GM18867 (cell line): ENCODE data around the gene ALK.

Experiments used
- ATAC-seq: cut with Tn5 transposase; IDR thresholded peaks from one replicate; pipeline ENCODE4 v1.9.1; 2021; ENCODE audit warnings: mild to moderate bottlenecking, moderate library complexity; ENCODE audit not compliant: unreplicated experiment

ALK gene

GRCh38 chr2:29240601-29241000, 680.8 kb downstream of the ALK start:
- ATAC-seq = no peak

- no peak for ATAC-seq
These were observed 682.0 kb downstream of the ALK start for GRCh38 chr2:29239209-29239960.

- no peak for ATAC-seq
These were observed 682.9 kb downstream of the ALK start for GRCh38 chr2:29238497-29238896.

DNA sequence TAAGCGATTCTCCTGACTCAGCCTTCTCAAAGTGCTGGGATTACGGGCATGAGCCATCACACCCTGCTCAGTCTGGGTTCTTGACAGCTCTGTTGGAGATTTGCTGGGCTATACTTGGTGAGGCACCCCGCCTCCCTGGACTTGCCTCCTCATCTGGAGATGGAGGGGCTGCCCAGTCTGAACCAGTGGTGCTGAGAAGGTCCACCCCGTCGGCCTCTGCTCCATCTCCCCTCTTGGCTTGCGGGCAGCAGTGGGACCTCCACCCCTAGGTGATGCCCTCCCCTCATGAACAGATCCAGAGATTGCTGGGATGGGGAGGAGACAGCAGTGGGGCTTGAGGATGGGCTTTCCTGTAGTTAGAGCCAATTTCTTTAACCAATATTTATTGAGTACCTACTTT, 685.3 kb downstream of the ALK start:
- ATAC-seq = no peak

DNA sequence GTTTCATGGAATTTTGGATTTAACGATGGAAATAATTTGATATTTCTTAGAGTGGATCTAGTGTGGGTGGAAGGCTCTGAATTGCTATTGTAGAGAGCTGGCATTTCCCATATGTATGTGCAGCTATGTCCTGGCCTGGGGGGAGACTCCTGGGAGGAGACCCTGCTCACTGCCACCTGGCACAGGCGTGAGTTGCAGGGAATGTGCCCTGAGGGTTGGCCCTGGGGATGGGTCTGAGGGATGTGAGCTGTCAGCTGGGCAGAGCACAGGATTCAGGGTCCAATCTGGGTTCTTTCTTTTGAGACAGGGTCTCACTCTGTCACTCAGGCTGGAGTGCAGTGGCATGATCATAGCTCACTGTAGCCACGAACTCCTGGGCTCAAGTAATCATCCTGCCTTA, 686.0 kb downstream of the ALK start:
- ATAC-seq = no peak

GRCh38 chr2:29233428-29233827, 688.0 kb downstream of the ALK start:
- ATAC-seq = no peak

DNA sequence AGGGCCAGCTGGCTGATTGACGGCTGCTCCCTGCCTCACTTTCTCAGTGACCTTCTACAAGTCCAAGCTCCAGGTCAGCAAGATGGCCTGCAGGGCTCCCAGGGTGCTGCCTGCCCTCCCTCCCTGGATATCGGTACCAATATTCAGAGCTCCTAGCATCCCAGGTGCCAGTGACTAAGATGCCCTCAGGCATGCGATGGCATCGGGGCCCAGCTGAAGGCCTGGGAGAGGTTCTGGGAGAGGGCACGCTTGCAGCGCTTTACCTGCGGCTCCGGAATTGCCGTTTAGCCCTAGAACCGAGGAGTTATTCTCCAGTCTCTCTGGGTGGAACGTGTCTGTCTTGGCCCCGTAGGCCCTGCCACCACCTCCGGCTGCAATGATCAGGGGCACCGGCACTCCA, 689.3 kb downstream of the ALK start:
- ATAC-seq = no peak

- no peak for ATAC-seq
These were observed 691.7 kb downstream of the ALK start for GRCh38 chr2:29229640-29230039.

- no peak for ATAC-seq
These were observed 692.4 kb downstream of the ALK start for GRCh38 chr2:29228947-29229346.

- ATAC-seq = no peak
These were observed 693.3 kb downstream of the ALK start for GRCh38 chr2:29227935-29228675.

DNA sequence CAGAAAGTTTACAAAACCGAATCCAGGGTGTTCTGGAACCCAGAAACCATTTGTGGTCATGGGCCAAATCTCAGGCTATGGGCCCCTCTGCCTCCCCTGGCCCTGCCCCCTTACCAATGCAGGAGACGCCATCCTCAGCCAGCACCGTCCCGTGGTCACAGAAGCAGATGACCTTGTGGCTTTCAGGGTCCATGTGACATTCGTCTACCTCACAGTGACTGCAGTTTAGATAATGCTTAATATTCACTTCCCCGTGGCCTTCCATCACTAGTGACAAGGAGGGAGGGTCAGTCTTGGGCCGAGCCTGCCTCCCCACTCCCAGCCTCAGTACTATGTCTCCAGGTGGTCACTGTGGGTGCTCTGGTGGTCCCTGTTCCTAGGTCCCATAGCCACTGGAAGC, 694.6 kb downstream of the ALK start:
- no peak for ATAC-seq

GRCh38 chr2:29226375-29226774, 695.0 kb downstream of the ALK start:
- no peak for ATAC-seq

DNA sequence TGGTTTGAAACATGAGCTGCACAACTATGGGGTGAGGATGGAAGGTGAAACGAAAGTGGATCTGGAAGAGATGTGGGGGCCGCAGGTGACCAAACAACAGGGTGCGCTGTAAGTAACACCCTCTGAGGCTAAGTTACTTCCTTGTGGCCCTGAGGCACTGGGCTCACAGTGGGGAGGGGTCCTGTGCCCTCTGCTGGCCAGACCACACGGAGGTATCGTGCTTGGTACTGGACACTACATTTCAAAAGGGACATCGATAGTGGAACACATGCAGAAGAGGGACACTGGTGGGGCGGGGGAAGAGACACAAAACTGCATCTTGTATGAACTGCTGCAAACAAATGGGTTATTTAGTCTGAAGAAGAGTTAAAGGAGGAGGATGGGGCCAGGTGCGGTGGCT, 695.6 kb downstream of the ALK start:
- no peak for ATAC-seq

DNA sequence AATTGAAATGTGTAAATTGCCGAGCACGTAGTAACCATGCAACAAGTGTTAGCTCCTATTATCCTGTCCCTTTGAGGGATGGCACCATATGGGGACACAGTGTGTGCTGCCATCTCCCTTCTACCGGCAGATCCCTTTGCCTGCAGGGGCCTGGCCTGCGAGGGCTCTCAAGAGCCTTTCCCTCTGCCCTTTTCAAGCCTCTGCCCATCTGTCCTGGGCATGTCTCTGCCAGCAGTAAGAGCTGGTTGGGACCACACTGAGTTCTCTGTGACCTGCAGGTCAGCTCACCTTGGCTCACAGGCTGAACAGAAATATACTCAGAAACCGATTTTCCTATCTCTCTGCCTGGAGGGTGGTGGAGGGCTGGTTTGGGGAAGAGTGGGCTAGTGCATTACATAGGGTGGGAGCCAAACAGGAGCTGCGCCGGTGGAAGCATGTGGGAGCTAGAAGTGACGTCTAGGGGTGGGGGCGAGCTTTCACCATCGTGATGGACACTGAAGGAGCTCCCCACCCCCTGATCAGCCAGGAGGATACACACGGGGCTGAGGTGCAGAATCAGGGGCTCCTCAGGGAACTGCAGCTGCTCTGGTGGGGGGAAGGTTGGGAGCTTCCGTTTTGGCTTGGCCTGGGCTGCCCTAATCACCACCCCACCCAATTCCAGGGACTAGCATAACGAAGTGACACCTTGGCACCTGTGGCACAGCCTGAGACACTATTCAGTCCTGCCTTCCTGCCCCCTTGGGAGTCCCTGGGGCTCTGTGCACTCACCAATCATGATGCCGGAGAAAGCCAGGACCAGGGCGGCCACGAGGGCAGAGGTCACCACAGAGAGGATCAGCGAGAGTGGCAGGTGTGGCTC, 696.5 kb downstream of the ALK start:
- ATAC-seq = no peak

DNA sequence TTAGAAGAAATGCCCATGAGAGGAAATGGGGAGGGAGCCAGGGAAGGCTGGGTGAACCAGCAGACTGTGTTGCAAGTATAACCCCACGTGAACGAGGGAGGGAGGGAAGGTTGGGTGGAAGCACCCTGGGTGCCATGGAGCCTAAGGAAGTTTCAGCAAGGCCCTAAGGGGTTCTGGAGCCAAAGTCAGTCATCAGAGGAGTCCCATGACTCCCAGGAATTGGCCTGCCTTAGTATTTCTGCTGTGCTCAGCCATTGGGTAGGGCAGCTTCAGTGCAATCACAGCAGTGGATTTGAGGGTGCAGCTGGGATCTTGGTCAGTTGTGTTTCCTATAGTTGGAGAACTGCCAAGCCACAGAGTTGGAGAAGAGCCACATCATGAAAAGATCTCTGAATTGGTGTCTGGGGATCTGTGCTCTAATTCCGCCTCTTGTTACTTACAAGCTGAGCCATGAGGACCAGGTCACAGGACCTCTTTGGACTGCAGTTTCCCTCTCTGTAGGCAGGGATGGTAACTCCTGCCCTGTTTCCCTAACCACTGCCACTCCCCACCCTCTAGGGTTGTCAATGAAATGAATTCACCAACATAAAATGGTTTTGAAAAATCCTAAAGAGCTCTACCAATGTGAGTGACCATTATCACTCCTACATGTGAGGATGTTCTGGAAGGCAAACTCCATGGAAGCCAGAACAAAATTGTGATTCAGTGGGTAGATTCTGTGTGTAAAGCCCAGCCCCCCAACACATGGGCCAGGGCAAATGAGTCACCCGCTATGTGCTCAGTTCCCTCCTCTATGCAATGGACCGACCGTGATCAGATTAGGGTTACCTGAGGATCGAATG, 697.3 kb downstream of the ALK start:
- no peak for ATAC-seq

DNA sequence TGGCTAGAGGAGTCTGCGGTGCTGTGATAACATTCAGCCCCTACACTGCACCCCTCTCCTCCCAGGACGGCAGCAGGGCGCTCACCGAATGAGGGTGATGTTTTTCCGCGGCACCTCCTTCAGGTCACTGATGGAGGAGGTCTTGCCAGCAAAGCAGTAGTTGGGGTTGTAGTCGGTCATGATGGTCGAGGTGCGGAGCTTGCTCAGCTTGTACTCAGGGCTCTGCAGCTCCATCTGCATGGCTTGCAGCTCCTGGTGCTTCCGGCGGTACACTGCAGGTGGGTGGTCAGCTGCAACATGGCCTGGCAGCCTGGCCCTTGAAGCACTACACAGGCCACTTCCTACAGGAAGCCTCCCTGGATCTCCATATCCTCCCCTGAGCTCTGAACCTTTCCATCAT, 698.1 kb downstream of the ALK start:
- ATAC-seq = no peak

DNA sequence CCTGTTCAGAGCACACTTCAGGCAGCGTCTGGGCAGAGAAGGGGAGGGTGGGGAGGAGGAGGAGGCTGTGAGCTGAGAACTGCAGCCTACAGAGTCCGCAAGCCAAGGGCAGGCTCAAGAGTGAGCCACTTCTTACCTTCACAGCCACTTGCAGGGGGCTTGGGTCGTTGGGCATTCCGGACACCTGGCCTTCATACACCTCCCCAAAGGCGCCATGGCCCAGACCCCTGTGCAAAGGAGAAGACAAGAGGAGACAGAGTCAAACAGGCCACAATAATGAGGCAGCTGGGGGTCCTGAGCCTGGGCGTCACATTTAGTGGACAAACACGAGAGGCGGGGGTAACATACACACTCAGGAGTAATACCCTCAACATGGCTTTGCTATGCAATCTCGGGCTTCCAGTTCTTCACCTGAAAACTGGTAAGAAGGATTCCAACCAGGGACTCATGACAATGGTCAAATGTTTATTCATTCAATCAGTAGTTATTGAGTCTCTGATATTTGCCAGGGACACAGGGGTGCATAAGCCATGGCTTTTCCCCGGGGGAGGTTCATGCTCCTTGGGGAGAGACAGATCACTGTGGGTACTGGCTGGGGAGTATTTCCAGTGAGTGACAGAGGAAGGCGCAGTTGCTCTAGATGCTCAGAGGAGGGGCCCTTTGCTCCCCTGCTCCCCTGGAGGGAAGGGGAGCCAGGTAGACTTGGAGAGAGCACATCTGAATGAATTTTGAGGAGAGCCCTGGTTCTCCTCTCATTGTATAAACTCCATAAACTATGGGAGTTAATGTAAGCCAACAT, 698.8 kb downstream of the ALK start:
- no peak for ATAC-seq

DNA sequence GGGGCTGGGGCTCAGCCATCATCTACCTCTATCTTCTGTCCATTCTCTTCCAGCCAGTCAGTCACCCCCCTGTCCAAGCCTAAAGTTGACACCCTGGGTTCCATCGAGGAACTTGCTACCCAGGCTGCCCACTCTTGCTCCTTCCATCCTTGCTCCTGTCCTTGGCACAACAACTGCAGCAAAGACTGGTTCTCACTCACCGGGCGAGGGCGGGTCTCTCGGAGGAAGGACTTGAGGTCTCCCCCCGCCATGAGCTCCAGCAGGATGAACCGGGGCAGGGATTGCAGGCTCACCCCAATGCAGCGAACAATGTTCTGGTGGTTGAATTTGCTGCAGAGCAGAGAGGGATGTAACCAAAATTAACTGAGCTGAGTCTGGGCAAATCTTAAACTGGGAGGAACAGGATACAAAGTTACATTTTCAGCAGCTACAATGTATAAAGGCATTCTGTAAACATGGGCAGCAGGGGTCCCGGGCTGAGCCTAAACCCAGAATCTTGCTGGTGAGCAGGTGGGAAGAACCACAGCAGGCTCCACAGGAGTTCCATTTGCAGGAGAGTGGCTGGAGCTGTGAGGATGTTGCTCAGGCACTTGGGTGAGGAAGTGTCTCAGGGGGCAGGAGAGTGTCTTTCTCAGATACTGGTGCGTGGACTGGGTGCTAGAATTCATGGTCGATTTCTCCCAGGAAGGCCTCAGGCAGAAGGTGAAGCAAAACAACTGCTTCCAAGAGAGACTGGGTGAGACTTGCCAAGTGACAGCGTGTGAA, 700.7 kb downstream of the ALK start:
- ATAC-seq = no peak

DNA sequence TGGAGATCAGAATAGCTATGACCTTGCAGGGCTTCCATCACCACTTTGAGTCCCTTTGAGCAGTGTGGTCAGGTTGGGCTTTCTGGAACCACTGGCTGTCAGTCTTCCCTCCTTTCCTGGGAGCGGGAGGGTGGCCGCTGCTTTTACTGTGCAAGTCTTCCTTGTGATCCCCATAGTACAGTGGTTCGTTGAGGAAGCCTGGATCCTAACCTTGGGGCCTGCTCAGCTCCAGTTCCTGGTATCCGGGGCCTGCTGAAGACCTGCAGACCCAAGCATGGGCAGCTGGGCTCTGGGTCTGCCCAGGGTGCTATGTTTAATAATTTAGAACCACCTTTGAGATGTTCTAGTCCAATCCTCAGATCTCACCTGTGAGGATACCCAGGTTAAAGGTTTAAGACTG, 702.0 kb downstream of the ALK start:
- no peak for ATAC-seq
